HG03342 (cell line): ENCODE measurements around the gene DPH5.
"Not testable (repeated sequence)": the region's sequence is repeated elsewhere in the genome, so short reads cannot be mapped to it uniquely, and the experiment has no call there.

Source experiments
- ATAC-seq: cut with Tn5 transposase; IDR thresholded peaks from one replicate; pipeline ENCODE4 v1.9.1; 2021; ENCODE audit warnings: mild to moderate bottlenecking, moderate library complexity; ENCODE audit not compliant: unreplicated experiment

Gene DPH5

DNA sequence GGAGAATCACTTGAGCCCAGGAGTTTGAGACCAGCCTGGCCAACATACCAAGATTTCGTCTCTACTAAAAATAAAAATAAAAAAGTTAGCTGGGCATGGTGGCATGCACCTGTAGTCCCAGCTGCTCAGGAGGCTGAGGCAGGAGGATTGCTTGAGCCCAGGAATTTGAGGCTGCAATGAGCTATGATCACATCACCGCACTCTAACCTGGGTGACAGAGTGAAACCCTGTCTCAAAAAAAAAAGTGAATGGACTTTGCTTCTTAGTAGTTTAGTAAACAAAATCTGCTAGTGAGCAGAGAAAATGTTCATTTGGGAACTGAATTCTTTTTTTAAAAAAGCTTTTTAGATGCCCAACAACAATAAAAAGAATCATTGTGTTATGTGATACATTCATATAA lies 6.5 kb upstream of the DPH5 start:
- ATAC-seq = not testable (repeated sequence)

DNA sequence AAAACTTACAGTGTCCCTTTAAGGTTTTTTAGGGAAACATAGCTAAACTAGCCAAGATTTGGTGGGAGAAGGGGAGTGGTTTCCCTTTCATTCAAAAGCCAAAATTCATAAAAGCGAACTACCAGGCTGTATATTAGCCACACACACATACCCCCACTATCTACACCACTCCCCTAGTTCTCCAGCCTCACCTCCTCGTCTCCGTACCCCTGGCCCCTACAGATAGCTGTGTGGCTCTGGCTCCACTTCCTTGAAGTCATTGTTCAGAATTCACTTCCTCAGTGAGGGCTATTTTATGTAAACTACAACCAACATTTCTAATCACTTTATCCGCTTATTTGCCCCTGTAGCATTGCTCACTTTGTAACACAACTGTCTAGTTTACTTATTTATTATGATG lies 5.3 kb upstream of the DPH5 start:
- ATAC-seq = no peak

DNA sequence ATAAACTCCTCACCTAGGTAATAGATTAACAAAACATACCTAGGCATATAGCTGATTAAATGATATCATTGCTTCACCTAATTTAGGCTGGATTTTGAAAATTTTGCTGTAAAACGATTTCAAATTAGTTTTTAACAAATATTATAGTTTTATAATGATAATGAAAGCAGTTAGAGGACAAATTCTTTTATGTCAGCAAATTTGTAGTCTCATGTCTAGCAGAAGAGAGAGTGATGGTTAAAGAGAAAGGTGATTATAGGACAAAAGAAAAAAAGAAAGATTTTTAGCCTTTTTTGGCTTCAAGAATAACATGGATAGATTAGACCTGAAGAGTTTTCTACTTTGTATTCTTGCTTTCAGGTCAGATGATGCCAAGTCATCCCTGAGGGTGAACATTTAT lies 3.6 kb upstream of the DPH5 start:
- no peak for ATAC-seq

DNA sequence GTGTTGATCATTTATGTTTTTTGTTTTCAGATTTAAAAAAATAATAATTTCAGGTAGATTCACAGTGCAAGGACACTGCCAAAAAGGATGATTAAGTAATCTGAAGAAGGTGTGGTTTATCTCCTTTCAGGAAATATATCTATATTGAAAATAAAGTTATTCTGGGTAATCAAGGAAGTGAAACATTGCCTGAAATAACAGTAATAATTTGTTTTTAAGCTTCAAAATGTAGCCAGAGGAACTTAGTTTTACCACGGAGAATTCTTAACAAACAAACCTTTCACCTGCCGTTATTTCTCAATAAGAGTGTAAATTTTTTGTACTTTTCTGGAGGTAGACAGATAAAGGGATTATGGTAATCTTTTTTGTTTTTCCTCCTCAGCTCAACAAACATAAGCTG lies 2.9 kb upstream of the DPH5 start:
- no peak for ATAC-seq

DNA sequence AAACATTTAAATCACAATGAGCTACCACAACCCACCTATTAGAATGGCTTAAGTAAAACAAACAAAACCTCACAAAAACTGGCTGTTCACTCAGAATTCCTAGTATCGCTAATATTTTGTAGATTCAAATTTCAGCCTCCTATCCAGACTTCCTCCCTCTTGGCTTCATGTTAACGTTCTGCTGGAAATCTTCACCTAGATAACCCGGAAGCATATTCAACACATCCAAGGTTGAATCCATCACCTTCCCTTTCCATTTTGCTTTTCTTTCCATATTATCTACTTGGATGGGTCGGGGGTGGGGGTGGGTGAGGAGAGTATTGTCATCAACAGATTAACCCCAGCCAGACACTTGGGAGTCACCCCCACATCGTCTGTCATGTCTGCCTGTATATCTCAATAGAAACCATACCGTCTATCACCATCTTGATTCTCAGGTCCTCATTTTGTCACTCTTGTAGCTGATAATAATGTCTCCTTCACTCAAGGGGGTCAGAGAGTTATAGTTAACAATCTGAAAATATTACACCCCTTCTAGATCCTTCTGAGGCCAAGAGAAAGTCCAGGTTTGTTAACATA lies 1.7 kb upstream of the DPH5 start:
- no peak for ATAC-seq

DNA sequence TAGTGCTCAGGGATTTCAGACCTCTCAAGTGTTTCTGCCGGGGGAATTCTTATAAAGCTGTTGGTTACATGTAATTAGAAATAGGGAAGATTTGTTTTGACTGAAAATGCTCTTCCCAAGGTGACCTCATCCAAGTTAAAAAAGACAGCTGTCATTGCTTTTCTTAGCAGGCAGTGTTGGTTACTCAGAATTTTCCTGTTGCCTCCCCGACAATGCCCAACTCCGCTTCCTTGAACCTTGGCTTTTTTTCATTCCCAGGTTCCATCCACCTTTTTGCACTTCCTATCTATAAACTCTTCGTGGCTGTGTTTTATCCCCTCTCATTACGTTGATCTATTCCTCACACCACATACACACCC lies 825 bp upstream of the DPH5 start:
- no peak for ATAC-seq

DNA sequence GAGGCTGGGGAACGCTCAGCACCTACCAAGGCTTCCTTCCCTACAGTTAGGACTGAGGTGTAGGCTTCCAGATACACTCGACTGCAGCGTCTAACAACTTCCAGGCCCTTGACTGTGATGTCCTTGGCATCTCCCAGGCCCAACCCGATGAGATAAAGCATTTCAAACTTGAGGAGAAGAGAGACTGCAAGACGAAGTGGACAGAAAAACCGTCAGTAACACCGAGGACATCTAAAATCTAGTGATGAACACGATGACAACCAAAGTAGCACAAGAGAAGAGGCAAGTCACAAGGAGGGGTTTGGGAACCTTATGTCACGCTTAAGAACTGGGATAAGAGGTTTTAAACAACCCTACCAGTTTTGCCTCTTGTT lies 314 bp downstream of the DPH5 start:
- peak; percentile 36 for ATAC-seq

DNA sequence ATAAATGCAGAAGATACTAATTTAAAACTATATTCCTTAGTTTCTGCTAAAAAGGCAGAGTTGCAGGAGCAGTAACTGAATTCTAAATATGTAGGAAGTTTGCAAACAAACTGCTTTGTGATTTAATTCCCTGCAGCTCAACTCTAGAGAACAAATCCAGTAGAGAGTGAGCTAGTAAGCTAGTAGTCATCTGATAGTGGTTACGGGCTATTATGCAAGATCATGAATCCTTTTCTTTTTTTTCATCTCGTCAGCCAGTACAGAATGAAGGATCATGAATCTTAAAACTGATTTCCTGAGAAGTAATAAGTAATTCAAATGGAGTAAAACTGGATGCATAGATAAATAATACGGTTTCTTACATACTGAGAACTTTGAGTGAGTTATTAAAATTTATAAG lies 3.3 kb downstream of the DPH5 start:
- no peak for ATAC-seq

DNA sequence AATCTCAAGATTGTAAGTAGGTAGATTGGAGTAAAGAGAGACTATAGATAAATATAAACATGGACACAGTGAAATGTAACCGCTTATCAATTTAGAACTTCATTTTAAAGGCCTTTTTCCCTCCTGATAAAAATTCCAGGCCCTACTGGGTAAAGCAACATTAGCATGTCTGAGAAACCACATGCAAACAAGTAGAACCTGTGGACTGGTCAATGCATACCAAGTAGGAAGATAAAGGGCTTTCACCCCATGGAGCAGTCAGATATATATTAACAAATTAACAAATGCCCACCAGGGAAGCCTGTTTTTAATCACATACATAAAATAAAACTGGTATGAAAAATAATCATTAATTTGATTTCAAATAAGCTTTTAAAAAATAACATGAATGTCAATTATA lies 8.1 kb downstream of the DPH5 start:
- no peak for ATAC-seq

DNA sequence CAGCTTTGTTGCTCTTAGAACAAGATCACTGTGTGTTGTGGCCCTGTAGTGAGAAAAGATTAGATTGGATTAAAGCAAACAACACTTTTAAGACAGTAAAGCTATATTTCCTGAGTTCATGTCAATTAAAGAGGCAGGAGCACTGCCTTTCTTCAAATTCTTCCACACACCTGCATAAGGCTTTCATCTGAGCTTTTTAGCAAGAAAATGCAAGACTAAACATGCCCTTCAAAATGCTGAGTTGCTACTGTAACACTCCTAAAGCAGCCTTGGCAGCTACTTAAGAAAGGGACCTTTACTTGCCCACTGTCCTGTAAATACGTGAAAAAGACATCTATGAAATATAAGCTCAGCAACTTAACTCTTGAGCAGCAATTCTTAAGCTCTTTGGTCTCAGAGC lies 11.8 kb downstream of the DPH5 start:
- ATAC-seq = no peak

DNA sequence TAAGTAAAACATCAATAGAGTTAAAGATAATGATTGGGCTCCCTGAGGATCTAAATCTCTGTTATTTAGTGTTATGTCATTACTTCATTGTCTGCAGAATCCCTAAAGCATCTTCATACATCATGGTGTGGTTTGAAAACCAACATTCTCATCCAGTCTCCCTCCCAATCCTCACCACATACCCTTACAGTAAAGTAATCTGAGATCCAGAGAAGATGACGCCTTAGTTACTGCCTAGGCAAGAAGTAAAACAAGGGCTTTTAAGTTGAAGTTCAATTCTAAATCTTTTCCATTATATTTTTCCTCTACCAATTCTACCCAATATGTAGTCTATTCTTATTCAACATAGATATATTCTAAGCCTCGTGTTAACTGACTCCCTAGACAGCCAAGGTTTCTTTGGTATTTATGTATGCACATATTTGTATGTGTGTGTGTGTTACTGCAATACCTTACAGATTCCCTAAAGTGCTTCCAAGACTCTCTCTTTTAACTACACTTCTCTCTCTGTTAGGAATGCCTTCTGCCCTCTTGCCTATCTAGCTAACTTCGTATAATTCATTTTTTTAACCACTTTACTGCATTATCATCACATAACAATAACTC lies 17.3 kb downstream of the DPH5 start:
- no peak for ATAC-seq

DNA sequence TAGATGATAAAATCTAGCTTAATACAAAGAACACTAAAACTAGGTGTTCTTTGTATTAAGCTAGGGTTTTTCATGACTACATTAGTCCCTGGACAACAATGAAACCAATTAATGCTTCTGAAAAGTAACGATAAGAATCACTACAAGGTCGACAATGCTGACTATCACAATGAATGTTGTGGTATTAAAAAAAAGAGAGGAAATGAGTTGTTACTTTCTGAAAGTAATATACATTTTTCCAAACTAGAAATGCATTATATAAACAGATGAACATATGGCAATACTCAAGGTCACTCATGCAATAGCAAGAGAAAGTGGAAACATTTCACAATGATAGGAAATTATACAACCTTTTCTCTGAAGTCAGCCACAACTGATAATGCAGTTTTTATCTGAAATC lies 19.0 kb downstream of the DPH5 start:
- no peak for ATAC-seq

DNA sequence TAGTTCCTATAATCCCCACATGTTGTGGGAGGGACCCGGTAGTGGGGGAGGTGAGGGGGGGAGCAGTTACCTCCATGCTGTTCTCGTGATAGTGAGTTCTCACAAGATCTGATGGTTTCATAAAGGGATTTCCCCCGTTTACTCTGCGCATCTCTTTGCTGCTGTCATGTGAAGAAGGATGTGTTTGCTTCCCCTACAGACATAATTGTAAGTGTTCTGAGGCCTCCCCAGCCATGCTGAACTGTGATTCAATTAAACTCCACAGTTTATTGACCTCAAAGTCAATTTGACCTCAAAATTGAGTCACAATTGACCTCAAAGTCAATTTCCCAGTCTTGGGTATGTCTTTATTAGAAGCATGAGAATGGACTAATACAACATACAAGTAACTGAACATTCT lies 19.7 kb downstream of the DPH5 start:
- ATAC-seq = no peak

DNA sequence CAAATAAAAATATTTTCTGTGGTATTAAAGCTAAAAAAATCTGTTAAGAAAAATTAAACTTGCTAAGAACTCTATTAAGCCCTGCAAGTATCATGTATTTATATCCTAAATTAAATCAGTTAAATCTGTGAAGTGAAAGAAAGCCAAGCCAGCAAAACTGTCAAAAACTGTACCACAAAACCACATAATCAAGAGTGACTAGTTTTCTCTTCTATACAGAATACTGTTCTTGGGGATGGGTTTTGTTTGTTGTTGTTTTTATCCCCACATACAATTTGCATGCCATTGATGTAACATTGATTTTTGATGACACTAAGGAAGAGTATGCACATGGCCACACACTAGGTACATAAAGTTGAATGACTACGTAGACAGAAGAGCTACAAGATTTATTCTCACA lies 20.4 kb downstream of the DPH5 start:
- no peak for ATAC-seq

DNA sequence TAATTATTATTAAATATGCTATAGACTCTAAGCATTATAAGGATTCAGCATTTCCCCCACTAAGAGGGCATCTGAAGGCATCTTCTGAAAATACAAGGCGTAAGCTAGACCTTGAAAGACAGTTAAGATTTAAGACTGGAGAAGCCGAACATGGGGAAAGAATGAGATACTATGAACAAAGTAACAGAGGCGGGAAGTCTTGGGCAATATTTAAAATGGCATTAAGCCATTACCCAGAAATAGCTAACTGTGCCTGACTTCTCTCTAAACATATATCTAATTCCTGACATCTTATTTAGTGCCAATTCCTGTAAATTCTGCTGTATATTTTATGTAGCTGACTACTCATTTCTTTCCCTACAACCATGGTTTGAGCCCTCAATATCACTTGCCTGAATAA lies 20.9 kb downstream of the DPH5 start:
- no peak for ATAC-seq

DNA sequence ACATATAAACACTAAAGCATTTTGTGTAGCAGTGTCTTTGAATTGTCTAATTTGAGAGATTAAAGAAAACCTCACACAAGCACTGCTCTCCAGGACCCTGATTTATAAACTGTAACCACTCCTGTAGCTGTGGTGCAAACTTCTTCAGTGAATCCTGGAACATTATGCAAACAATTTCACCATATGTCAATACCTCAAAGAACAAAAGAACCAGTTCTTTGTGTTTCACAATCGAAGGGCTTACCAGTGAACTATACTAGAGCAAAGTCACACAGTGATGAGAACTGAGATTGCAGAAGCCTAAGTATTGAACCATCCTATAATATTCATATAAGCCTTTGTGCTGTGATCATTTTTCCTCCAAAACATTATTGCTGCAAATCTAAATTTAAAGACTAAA lies 21.5 kb downstream of the DPH5 start:
- ATAC-seq = no peak

DNA sequence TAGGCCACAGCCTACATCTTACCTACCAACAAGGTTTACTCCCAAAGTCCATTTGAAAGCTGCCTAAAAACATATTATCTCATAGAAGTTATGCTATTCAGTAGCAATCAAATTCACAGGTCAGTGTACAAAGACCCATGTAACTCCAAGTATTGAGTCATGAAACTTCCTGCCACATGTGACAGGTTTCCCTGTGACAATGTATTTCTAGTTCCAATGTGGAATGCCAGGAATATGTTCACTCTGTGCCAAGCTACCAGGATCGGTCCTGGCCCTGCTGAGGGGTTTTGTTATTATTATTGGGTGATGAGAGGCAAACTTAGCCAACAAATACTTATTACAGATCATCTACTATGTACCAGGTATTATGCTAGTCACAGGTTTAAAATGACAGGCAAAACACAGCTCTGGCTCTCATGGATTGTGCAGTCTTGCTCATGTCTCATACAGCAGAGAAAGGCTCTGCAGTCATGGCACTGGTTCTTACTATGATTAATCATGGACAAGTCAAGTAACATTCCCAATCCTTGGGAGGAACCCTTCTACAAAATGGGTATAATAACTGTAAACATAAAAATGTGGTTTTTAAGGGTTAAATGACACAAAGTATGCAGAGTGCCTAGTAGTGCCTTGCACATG lies 22.5 kb downstream of the DPH5 start:
- peak; percentile 17 for ATAC-seq

DNA sequence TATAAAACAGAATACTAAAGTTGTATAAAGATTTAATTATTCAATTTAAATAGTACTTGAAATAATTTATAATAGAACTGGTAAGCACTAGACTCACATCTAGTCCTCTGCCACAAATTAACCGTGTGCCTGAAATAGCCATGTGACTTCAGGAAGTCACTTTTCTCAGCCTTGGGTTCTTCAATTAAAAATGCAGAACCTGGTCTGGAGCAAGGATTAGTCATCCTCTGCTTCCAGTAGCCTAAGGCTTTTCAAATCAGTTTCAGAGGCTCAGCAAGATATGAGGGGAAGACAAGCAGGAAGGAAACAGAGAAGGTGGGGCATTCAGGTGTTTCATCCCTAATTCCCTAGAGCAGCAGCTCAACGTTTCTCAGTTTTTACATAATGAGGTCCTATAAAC lies 23.0 kb downstream of the DPH5 start:
- ATAC-seq = peak; percentile 69

DNA sequence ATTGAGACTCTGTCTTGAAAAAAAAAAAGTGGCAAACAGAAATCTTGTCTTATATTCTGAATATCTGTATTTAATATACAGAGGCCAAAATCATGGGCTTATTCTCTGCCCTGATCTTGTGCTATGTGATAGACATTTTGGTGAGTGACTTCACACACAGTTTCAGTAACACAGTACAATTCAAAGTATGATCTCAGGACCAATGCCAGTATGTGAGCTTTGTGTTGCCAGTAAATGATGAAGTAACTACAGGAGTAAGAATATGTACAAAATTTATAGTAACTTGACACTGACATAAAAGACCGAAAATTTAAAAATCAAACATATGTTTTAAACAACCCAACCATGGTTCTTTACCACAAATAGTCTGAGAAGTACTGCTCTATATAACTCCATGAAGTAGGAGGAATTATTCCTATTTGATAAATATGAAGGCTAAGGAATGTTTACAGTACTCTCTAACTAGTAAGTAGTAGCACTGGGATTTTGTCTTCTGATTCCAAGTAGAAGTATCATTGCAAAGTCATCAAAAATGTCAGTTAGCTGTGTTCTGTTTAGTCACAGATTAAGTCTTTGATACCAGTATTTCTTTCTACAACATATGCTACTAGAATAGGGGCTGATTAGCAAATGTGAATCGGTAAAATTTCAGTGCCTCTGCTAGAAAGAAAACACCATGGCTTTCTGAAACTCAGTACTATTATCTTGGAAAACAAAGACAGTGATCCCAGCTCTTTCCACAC lies 25.3 kb downstream of the DPH5 start:
- no peak for ATAC-seq

DNA sequence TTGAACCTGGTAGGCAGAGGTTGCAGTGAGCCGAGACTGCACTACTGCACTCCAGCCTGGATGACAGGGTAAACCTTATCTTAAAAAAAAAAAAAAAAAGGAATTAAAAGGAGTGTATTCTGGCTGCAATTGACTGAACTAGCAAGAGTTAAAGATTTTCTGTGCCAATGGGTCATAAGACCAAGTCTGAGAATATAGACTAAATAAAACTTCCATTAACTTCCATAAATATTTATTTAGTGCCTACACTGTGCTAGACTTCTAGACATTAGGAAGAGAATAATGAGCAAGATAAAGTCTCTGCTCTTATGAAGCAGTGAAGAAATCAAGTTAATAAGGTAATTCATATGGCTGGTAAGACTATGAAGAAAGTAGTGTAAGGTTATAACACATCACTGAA lies 27.2 kb downstream of the DPH5 start:
- no peak for ATAC-seq

DNA sequence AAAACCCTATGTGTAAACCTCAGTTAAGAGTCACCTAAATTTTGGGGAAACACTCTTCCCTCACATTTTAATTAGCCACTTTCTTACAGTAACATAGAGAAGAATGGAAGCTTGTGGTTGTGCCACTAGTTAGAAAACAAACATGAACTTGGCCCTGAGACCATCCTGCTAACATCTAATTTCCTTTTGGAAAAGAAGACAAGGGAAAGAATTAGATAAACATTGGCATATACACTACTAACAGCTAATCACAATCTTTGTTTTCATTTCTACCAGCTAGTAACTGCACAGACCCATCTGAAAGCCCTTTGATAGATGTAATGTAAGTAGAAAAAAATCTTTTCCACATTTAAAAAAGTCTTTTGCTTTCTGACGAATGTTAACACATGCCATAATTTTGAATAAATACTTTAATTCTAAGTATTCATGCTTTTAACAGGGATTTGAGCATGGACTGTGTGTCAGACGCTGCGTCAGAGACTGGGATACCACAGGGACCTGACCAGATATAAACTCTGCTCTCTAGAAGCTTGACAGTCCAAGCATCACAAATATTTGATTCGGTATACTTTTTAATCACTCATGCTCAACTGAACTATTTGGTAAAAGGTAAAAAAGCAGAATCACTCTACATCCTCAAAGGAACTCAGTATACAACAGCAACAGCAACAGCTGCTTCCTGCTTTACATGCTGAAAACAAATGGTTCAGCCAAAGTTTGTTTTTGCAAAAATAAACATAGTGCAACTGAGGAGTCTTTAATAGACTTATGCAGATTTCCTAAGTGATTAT lies 30.2 kb downstream of the DPH5 start:
- ATAC-seq = no peak
